H9 (cell line): ENCODE results near the gene SLC5A12. TPM values are rescaled to one million over a fixed set of nuclear protein-coding genes. Genes with fewer than 3 reads are reported as not detected.

Experiments used
- DNase-seq: peaks from one replicate; pipeline ENCODE4 v3.0.0-alpha.2; 2017
- H2AFZ ChIP-seq: one replicate; pipeline ENCODE4 v1.6.1; 2013; ENCODE audit warnings: mild to moderate bottlenecking, low read length, control low read depth, moderate library complexity
- H2AK5ac ChIP-seq: 2 replicates; pipeline ENCODE4 v1.6.1; 2013; ENCODE audit warnings: low read length, control low read depth, mixed read lengths; ENCODE audit not compliant: insufficient read length
- H2BK120ac ChIP-seq: one replicate; pipeline ENCODE4 v1.6.1; 2013; ENCODE audit warnings: low read depth, mild to moderate bottlenecking, low read length, control low read depth, inconsistent platforms; ENCODE audit not compliant: poor library complexity, severe bottlenecking
- H2BK12ac ChIP-seq: 2 replicates; pipeline ENCODE4 v1.6.1; 2013; ENCODE audit warnings: low read length, control low read depth, mixed read lengths, low read depth; ENCODE audit not compliant: insufficient read length
- H2BK15ac ChIP-seq: 2 replicates; pipeline ENCODE4 v1.6.1; 2013; ENCODE audit warnings: low read depth, low read length, control low read depth
- H2BK20ac ChIP-seq: one replicate; pipeline ENCODE4 v1.6.1; 2013; ENCODE audit warnings: low read depth, mild to moderate bottlenecking, low read length, control low read depth, inconsistent platforms; ENCODE audit not compliant: poor library complexity, severe bottlenecking
- H2BK5ac ChIP-seq: 2 replicates; pipeline ENCODE4 v1.6.1; 2013; ENCODE audit warnings: low read length, control low read depth, mixed read lengths; ENCODE audit not compliant: insufficient read length
- H3K14ac ChIP-seq: 2 replicates; pipeline ENCODE4 v1.6.1; 2013; ENCODE audit warnings: low read length, control low read depth; ENCODE audit not compliant: insufficient read depth
- H3K18ac ChIP-seq: 2 replicates; pipeline ENCODE4 v1.6.1; 2013; ENCODE audit warnings: low read depth, mild to moderate bottlenecking, mixed read lengths, low read length, control low read depth; ENCODE audit not compliant: insufficient read length
- H3K23ac ChIP-seq: 2 replicates; pipeline ENCODE4 v1.6.1; 2013; ENCODE audit warnings: low read length, control low read depth, mixed read lengths, low read depth; ENCODE audit not compliant: insufficient read length
- H3K23me2 ChIP-seq: 2 replicates; pipeline ENCODE4 v1.6.1; 2013; ENCODE audit warnings: low read depth, mild to moderate bottlenecking, mixed read lengths, low read length, control low read depth; ENCODE audit not compliant: insufficient read length, poor library complexity, severe bottlenecking
- H3K27ac ChIP-seq: 2 replicates; pipeline ENCODE4 v1.5.1; 2013; ENCODE audit warnings: low read length, control low read depth, mixed read lengths, low read depth; ENCODE audit not compliant: insufficient read length
- H3K27me3 ChIP-seq: 2 replicates; pipeline ENCODE4 v1.6.1; 2013; ENCODE audit warnings: low read length, control low read depth, inconsistent platforms; ENCODE audit not compliant: insufficient read depth
- H3K4ac ChIP-seq: 2 replicates; pipeline ENCODE4 v1.6.1; 2013; ENCODE audit warnings: low read depth, mild to moderate bottlenecking, control low read depth, inconsistent platforms, low read length, moderate library complexity
- H3K4me1 ChIP-seq: 2 replicates; pipeline ENCODE4 v1.6.1; 2013; ENCODE audit warnings: low read length, control low read depth, inconsistent platforms; ENCODE audit not compliant: insufficient read depth
- H3K4me2 ChIP-seq: 2 replicates; pipeline ENCODE4 v1.6.1; 2013; ENCODE audit warnings: low read length, control low read depth, mixed read lengths; ENCODE audit not compliant: insufficient read length, insufficient read depth
- H3K56ac ChIP-seq: 2 replicates; pipeline ENCODE4 v1.6.1; 2013; ENCODE audit warnings: low read depth, mild to moderate bottlenecking, mixed read lengths, low read length, control low read depth; ENCODE audit not compliant: insufficient read length
- H3K79me1 ChIP-seq: 2 replicates; pipeline ENCODE4 v1.6.1; 2013; ENCODE audit warnings: low read depth, mild to moderate bottlenecking, moderate library complexity, low read length, control low read depth, inconsistent platforms; ENCODE audit not compliant: insufficient read depth, poor library complexity, severe bottlenecking
- H3K79me2 ChIP-seq: 2 replicates; pipeline ENCODE4 v1.6.1; 2013; ENCODE audit warnings: low read length, control low read depth, inconsistent platforms; ENCODE audit not compliant: insufficient read depth
- H3K9ac ChIP-seq: 2 replicates; pipeline ENCODE4 v1.6.1; 2013; ENCODE audit warnings: low read length, control low read depth, mixed read lengths; ENCODE audit not compliant: insufficient read length; ENCODE audit errors: extremely low read depth
- H3K9me3 ChIP-seq: one replicate; pipeline ENCODE4 v1.6.1; 2013; ENCODE audit warnings: low read depth, low read length, inconsistent platforms; ENCODE audit not compliant: control insufficient read depth
- H3T11ph ChIP-seq: one replicate; pipeline ENCODE4 v1.6.1; 2013; ENCODE audit warnings: mild to moderate bottlenecking, low read length, control low read depth, inconsistent platforms
- H4K20me1 ChIP-seq: one replicate; pipeline ENCODE4 v1.6.1; 2013; ENCODE audit not compliant: control insufficient read depth, insufficient read length, insufficient read depth
- H4K5ac ChIP-seq: 2 replicates; pipeline ENCODE4 v1.6.1; 2013; ENCODE audit warnings: low read depth, mild to moderate bottlenecking, mixed read lengths, low read length, control low read depth; ENCODE audit not compliant: insufficient read length
- H4K8ac ChIP-seq: replicated peaks from 2 replicates; pipeline ENCODE4 v1.6.1; 2013; ENCODE audit warnings: low read length, control low read depth, mixed read lengths, low read depth; ENCODE audit not compliant: insufficient read length
- H4K91ac ChIP-seq: 2 replicates; pipeline ENCODE4 v1.6.1; 2013; ENCODE audit warnings: low read depth, mild to moderate bottlenecking, moderate library complexity, mixed read lengths, low read length, control low read depth; ENCODE audit not compliant: insufficient read length
- H3K27ac Mint-ChIP-seq, 3 experiments: 2 replicates in 2 of 3; 3 replicates in 1 of 3; pipeline ENCODE4 v1.8.0; 2020 to 2021; ENCODE audit warnings: mixed read lengths in 3 of 3, mild to moderate bottlenecking in 1 of 3, moderate library complexity in 1 of 3
- H3K27me3 Mint-ChIP-seq: 2 replicates; pipeline ENCODE4 v1.8.0; 2021; ENCODE audit warnings: low read depth, mild to moderate bottlenecking, moderate library complexity, mixed read lengths
- H3K36me3 Mint-ChIP-seq, 3 experiments: 2 replicates in 2 of 3; 3 replicates in 1 of 3; pipeline ENCODE4 v1.8.0; 2020 to 2021; ENCODE audit warnings: low read depth in 3 of 3, mixed read lengths in 3 of 3; ENCODE audit not compliant: insufficient read depth in 1 of 3
- H3K4me1 Mint-ChIP-seq, 2 experiments: 2 replicates each; pipeline ENCODE4 v1.8.0; 2020; ENCODE audit warnings: mixed read lengths in 2 of 2
- H3K4me3 Mint-ChIP-seq, 2 experiments: 2 replicates in 1 of 2; 3 replicates in 1 of 2; pipeline ENCODE4 v1.8.0; 2020 to 2021; ENCODE audit warnings: mild to moderate bottlenecking in 2 of 2, mixed read lengths in 2 of 2, moderate library complexity in 1 of 2
- H3K9me3 Mint-ChIP-seq, 2 experiments: 2 replicates in 1 of 2; 3 replicates in 1 of 2; pipeline ENCODE4 v1.8.0; 2020; ENCODE audit warnings: mild to moderate bottlenecking in 2 of 2, mixed read lengths in 2 of 2, moderate library complexity in 1 of 2
- CTCF ChIP-seq: fragments of 200-600 bp; sonication (generic); conservative IDR thresholded peaks from 3 replicates; pipeline ENCODE4 v1.8.0; 2021; ENCODE audit warnings: antibody characterized with exemption, mild to moderate bottlenecking
- WGBS: extraction: QIAGEN DNeasy Blood & Tissue Kit; methylation state at CpG from one replicate; pipeline ENCODE4 v1.1.7; 2013; ENCODE audit warnings: missing lambda C conversion rate, low lambda C conversion rate, mixed read lengths; ENCODE audit not compliant: insufficient read length; ENCODE audit errors: extremely low coverage; 5-methylcytosine and 5-hydroxymethylcytosine counted together
- total RNA-seq: library from RNA; stranded (reverse); gene quantifications from 2 replicates; pipeline ENCODE4 v1.2.1, GENCODE V29; 2021

SLC5A12 gene
- total RNA-seq, 1 experiment from 2014 or later = 2.7 TPM

GRCh38 chr11:26620282-26621045 is 101.4 kb downstream of the SLC5A12 start:
- H3K9me3 Mint-ChIP-seq = no peaks in the 10 kb centered on the region
- H4K20me1 ChIP-seq = no peaks in the 10 kb centered on the region
- H4K8ac ChIP-seq = no peak overlapping the region
- H2BK20ac ChIP-seq = no peak overlapping the region
- TF ChIP-seq CTCF = no peak
- H3K4ac ChIP-seq = no peak overlapping the region
- no peak overlapping the region for H2BK12ac ChIP-seq
- H3K27ac ChIP-seq = no peak overlapping the region
- H3T11ph ChIP-seq = no peak overlapping the region
- no peak overlapping the region for H3K4me2 ChIP-seq
- no peaks in the 10 kb centered on the region for H3K79me2 ChIP-seq
- no peaks in the 10 kb centered on the region for H3K27me3 ChIP-seq
- H3K4me1 ChIP-seq = 0 out of 2 replicates have a peak, but pooled peaks cover 2% of the 10 kb centered on the region
- H2BK120ac ChIP-seq = no peak overlapping the region
- H3K23me2 ChIP-seq = no peaks in the 10 kb centered on the region
- no peak overlapping the region for H3K27ac Mint-ChIP-seq
- H3K9ac ChIP-seq = no peak overlapping the region
- no peak overlapping the region for H3K14ac ChIP-seq
- H4K91ac ChIP-seq = no peak overlapping the region
- no CpG with 5 or more reads among the region's 1 CpG for WGBS
- peaks cover 7% of the 10 kb centered on the region in 2 experiments for H3K4me1 Mint-ChIP-seq
- H3K56ac ChIP-seq = no peak overlapping the region
- no peak overlapping the region for H2AFZ ChIP-seq
- no peak overlapping the region for H3K23ac ChIP-seq
- no peak overlapping the region for H3K4me3 Mint-ChIP-seq
- no peak overlapping the region for H2BK5ac ChIP-seq
- no peaks in the 10 kb centered on the region for H3K27me3 Mint-ChIP-seq
- no peak for DNase-seq
- no peaks in the 10 kb centered on the region for H3K9me3 ChIP-seq
- H3K18ac ChIP-seq = no peak overlapping the region
- no peaks in the 10 kb centered on the region for H3K36me3 Mint-ChIP-seq
- no peaks in the 10 kb centered on the region for H3K79me1 ChIP-seq
- H2AK5ac ChIP-seq = no peak overlapping the region
- H2BK15ac ChIP-seq = no peak overlapping the region
- H4K5ac ChIP-seq = no peak overlapping the region
